Mammary epithelial cell (primary cell): ENCODE measurements around the gene ANK3.

Experiments used
- CTCF ChIP-seq, 2 donors: IDR thresholded peaks in 1 of 2; conservative IDR thresholded peaks in 1 of 2; 2 replicates each; pipeline ENCODE4 v1.5.1; 2011 to 2012; ENCODE audit warnings: inconsistent platforms in 2 of 2, low read length in 2 of 2, mild to moderate bottlenecking in 2 of 2, control low read depth in 1 of 2, low read depth in 1 of 2; ENCODE audit not compliant: insufficient read depth in 1 of 2; ENCODE audit errors: extremely low read depth in 1 of 2
- EZH2 ChIP-seq: IDR thresholded peaks from 2 replicates; pipeline ENCODE4 v1.6.1; 2012; ENCODE audit warnings: low read length, inconsistent platforms, borderline replicate concordance

- TF ChIP-seq CTCF (conservative IDR thresholded peaks at IDR 0.05 in 1 of 2, IDR thresholded peaks at IDR 0.05 in 1 of 2; ENCODE audit: extremely low read depth in 1 of 2, insufficient read depth in 1 of 2, low read depth in 1 of 2, low read length in 2 of 2) (no peak), EZH2 (no peak)
Observed at GRCh38 chr10:60400366-60400765, 10.7 kb upstream of the ANK3 start.
